ENCODE measurements around the gene GYS2. TPM values are rescaled to one million over a fixed set of nuclear protein-coding genes. Genes with fewer than 3 reads are reported as not detected.
"Not testable (repeated sequence)": the region's sequence is repeated elsewhere in the genome, so short reads cannot be mapped to it uniquely, and the experiment has no call there.

Gene GYS2
- total RNA-seq, 6 experiments from 2014 or later: not detected

DNA sequence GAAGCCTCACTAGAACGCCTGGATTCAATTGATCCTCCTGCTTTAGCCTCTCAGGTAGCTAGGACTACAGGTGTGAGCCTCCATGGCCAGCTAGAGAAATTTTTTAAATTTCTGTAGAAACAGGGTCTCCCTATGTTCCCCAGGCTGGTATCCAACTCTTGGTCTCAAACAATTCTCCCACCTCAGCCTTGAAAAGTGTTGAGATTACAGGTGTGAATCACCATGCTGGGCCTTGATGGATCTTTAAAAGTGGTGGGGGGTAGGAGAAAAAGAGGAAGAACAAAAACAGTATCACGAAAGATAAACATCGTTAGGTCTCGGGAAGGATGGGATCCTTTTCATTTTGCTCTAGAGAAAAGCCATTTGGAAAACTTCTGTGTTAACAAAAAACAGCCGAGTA lies 4.5 kb downstream of the GYS2 start:
- Mint-ChIP-seq H3K27ac (no peak overlapping the region), H3K9me3 (no peaks in the 10 kb centered on the region), H3K36me3 (ENCODE audit: low read depth) (no peaks in the 10 kb centered on the region), H3K27me3 (ENCODE audit: insufficient read depth) (no peaks in the 10 kb centered on the region; the same call in 1 of the 2 replicates), H3K4me1 (ENCODE audit: low read depth) (no peaks in the 10 kb centered on the region), H3K4me3 (no peak overlapping the region)
- no peak for DNase-seq
- TF ChIP-seq, protein P1, sequence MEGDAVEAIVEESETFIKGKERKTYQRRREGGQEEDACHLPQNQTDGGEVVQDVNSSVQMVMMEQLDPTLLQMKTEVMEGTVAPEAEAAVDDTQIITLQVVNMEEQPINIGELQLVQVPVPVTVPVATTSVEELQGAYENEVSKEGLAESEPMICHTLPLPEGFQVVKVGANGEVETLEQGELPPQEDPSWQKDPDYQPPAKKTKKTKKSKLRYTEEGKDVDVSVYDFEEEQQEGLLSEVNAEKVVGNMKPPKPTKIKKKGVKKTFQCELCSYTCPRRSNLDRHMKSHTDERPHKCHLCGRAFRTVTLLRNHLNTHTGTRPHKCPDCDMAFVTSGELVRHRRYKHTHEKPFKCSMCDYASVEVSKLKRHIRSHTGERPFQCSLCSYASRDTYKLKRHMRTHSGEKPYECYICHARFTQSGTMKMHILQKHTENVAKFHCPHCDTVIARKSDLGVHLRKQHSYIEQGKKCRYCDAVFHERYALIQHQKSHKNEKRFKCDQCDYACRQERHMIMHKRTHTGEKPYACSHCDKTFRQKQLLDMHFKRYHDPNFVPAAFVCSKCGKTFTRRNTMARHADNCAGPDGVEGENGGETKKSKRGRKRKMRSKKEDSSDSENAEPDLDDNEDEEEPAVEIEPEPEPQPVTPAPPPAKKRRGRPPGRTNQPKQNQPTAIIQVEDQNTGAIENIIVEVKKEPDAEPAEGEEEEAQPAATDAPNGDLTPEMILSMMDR (IDR thresholded peaks at IDR 0.05): no peak

DNA sequence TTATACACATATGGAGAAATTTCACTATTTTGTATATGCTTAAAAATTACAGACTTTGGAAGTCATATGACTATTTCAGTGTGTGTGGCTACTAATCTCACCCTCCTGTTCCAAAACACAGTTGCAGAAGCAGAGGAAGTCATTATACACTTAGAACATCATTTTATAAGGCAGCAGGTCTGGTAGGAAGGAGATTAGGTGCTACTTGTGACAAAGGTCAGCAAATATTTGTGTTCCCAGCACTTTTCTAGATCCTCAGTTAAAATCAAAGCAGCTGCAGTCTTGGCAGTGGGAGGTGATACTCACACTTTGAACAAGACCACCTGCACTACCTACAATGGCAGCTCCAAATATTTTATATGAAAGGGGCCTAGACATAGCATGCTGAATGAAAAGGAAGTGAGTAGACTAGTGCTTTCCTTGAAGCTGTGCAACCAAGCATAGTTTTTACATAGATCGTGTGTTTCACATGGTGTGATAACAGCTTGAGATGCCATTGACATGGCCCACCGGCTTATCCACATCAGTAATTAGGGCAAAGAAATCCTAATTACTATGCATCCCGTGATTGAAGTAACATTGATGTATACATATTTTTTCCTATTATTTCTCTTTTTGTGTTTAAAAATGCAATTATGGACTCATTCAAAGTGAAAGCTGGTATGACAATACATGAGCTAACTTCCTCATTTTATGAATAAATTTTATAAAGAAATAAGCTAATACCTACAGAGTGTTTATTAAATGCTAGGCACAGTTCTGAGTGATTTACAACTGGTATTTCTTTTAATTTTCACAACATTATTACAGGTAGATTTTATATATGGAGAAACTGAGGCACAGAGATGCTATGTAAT lies 5.3 kb downstream of the GYS2 start:
- Mint-ChIP-seq H3K9me3 (no peaks in the 10 kb centered on the region), H3K4me1 (ENCODE audit: low read depth) (no peaks in the 10 kb centered on the region), H3K4me3 (no peak overlapping the region), H3K27me3 (ENCODE audit: insufficient read depth) (no peaks in the 10 kb centered on the region; the same call in 1 of the 2 replicates), H3K27ac (no peak overlapping the region), H3K36me3 (ENCODE audit: low read depth) (no peaks in the 10 kb centered on the region)
- no peak for DNase-seq
- TF ChIP-seq, protein P1 (IDR thresholded peaks at IDR 0.05): no peak

DNA sequence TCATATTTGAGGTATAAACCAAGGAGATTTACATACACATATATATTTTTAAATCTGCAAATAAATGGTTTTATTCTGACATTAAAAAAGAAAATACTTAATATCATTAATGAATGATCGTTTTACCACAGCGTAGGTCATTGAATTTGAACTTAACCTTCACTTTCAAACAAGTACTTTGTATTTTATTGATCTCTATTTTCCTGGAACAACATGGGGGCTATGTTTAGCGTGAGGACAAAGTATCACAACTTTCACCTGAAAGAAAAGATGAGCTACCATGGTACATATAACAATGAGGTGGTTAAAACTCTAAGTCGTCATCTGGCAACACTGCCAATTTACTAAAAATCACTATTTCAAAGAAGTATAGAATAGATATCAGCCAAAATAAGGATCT lies 6.0 kb downstream of the GYS2 start:
- no peaks in the 10 kb centered on the region for H3K36me3 Mint-ChIP-seq (ENCODE audit: low read depth)
- TF ChIP-seq, protein P1 (IDR thresholded peaks at IDR 0.05): no peak
- no peaks in the 10 kb centered on the region for H3K9me3 Mint-ChIP-seq
- no peak overlapping the region for H3K27ac Mint-ChIP-seq
- DNase-seq: no peak
- H3K4me1 Mint-ChIP-seq (ENCODE audit: low read depth): no peaks in the 10 kb centered on the region
- H3K4me3 Mint-ChIP-seq: no peak overlapping the region
- no peaks in the 10 kb centered on the region; the same call in 1 of the 2 replicates for H3K27me3 Mint-ChIP-seq (ENCODE audit: insufficient read depth)

DNA sequence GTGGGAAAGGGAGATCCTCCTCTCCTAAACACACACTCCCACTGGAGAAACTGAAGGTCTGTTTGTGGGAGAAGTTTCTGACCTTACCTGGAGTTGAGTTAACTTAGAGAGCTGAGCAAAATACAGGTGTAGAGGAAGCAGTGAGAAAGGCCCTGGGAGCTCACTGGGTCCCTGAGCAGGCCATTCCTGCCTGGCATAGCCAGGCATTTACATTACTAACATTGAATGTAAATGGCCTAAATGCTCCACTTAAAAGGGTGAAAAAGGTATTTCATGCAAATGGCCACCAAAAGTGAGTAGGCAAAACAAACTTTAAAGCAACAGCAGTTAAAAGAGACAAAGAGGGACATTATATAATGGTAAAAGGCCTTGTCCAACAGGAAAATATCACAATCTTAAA lies 9.3 kb downstream of the GYS2 start:
- H3K27ac Mint-ChIP-seq; H3K9me3 Mint-ChIP-seq; H3K36me3 Mint-ChIP-seq (ENCODE audit: low read depth); H3K27me3 Mint-ChIP-seq (ENCODE audit: insufficient read depth); DNase-seq; H3K4me1 Mint-ChIP-seq (ENCODE audit: low read depth); H3K4me3 Mint-ChIP-seq: not testable (repeated sequence)

DNA sequence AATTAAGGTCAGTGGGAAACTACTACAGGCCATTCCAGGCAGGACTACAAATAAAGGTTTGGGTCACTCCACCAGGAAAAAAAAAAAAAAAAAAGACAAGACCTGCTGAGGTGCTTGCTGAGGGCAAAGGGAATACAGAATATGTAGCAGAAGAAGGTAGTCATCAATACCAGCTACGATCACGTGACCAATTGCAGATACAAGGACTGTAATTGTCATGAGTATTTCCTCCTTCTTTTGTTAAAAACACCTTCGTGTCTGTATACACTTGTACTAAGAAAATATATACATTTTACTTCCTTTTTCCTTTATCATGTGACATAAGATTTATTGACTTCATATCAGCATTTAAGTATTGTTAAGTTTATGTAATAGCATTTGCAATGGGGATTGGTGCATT lies 19.2 kb downstream of the GYS2 start:
- no peak for DNase-seq
- Mint-ChIP-seq H3K27ac (no peak overlapping the region), H3K36me3 (ENCODE audit: low read depth) (no peaks in the 10 kb centered on the region), H3K4me3 (no peak overlapping the region), H3K4me1 (ENCODE audit: low read depth) (no peaks in the 10 kb centered on the region), H3K9me3 (no peaks in the 10 kb centered on the region), H3K27me3 (ENCODE audit: insufficient read depth) (peaks cover 2% of the 10 kb centered on the region; the same call in 1 of the 2 replicates)
- TF ChIP-seq, protein P1 (IDR thresholded peaks at IDR 0.05): no peak

DNA sequence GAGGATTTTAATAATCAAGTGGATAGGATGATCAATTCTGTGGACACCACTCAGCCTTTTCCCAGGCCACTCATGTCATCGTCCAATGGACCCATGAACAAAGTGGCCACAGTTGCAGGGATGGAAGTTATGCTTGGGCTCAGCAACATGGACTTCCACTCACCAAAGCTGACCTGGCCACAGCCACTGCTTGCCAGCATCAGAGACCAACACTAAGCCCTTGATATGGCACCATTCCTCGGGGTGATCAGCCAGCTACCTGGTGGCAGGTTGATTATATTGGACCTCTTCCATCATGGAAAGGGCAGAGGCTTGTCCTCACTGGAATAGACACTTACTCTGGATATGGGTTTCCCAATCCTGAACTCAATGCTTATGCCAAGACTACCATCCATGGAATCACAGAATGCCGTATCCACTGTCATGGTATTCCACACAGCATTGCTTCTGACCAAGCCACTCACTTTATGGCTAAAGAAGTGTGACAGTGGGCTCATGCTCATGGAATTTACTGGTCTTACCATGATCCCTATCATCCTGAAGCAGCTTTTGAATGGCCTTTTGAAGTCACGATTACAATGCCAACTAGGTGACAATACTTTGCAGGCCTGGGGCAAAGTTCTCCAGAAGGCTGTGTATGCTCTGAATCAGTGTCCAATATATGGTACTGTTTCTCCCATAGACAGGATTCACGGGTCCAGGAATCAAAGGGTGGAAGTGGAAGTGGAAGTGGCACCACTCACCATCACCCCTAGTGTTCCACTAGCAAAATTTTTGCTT lies 20.1 kb downstream of the GYS2 start:
- not testable (repeated sequence) for H3K27me3 Mint-ChIP-seq (ENCODE audit: insufficient read depth); H3K27ac Mint-ChIP-seq; H3K4me3 Mint-ChIP-seq; H3K36me3 Mint-ChIP-seq (ENCODE audit: low read depth); DNase-seq; H3K9me3 Mint-ChIP-seq; H3K4me1 Mint-ChIP-seq (ENCODE audit: low read depth)

Data from HFFc6 (cell line).